HG03175 (cell line): ENCODE results near the gene PTP4A2.
"Not testable (repeated sequence)": the region's sequence is repeated elsewhere in the genome, so short reads cannot be mapped to it uniquely, and the experiment has no call there.

Source experiments
- ATAC-seq: cut with Tn5 transposase; IDR thresholded peaks from one replicate; pipeline ENCODE4 v1.9.1; 2021; ENCODE audit warnings: mild to moderate bottlenecking, moderate library complexity; ENCODE audit not compliant: unreplicated experiment

Gene PTP4A2

GRCh38 chr1:31926252-31926651 lies 11.9 kb downstream of the PTP4A2 start:
- no peak for ATAC-seq

GRCh38 chr1:31925824-31926223 lies 12.3 kb downstream of the PTP4A2 start:
- ATAC-seq = not testable (repeated sequence)

DNA sequence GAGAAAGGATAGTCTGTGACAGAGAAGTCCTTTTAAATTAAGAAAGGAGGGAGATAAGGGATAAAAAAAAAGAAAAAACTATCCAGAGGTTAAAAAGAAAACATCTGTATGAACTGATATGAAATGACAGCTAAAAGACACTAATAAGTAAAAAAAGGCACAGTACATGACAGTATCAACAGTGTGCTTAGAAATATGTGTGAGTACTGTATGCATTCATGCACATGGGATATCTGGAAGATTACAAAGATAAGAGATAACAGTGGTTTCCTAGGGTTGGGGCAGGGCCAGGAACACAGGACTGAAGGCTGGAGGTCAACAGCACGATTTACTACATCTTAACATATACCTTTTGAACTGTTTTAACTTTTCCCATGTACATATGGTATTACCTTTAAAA lies 13.3 kb downstream of the PTP4A2 start:
- no peak for ATAC-seq

DNA sequence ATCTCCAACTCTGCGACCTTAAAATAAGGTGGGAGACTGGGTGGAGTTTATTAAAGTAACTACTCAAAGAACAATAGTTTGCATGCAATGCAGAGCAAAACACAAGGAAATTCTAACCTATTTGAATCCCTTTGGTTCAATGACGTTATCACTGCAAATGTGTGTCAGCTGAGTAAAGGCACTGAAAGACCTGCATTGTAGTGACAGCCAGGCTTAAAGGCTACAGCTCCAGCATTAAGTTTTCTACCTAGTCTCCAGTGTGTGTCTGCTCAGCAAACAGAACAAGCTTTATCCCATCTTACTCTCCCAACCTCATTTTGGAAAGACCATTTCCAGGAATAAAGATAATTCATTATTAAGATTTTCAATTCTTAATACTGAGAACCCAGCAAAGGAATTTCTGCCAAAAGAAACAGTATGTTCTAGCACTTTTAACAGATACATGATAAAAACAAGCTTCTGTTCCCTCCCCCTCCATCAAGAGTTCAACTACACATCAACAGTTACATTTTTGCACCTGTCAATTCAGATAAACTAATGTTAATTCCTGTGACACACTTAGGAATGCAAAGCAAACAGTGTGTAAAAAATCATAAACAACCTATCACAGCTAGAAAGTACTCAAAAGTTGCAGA lies 14.2 kb downstream of the PTP4A2 start:
- ATAC-seq = no peak

DNA sequence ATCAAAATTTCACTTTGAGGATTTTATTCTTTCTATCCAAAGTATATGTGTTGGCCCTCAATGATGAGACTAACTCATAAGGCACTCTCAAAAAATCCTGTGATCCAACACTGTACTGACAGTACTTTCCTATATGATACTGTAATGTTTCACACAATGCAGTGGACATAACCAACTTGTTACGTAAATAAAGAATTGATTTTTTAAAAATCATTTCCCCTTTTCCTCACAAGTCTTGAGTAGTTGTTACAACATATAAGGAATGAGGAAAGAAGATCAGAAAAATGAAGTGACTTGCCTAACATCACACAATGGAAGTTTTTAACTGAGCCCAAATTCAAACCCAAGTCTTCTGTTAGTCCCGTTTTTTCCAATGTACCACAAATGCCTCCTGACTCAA lies 17.2 kb downstream of the PTP4A2 start:
- no peak for ATAC-seq

GRCh38 chr1:31919591-31919990 lies 18.6 kb downstream of the PTP4A2 start:
- ATAC-seq = no peak

DNA sequence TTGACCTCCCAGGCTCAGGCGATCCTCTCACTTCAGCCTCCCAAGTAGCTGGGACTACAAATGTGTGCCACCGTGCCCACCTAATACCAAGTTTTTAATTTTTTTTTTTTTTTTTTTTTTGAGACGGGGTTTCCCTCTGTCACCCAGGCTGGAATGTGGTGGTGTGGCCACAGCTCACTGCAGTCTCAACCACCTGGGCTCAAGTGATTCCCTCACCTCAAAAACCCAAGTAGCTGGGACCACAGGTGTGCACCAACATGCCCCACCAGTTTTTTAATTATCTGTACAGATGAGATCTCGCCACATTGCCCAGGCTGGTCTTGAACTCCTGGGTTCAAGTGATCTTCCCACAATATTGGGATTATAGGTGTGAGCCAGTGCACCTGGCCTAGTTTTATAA lies 22.7 kb downstream of the PTP4A2 start:
- no peak for ATAC-seq

- ATAC-seq = no peak
Measured at GRCh38 chr1:31913968-31914367, 24.2 kb downstream of the PTP4A2 start.

DNA sequence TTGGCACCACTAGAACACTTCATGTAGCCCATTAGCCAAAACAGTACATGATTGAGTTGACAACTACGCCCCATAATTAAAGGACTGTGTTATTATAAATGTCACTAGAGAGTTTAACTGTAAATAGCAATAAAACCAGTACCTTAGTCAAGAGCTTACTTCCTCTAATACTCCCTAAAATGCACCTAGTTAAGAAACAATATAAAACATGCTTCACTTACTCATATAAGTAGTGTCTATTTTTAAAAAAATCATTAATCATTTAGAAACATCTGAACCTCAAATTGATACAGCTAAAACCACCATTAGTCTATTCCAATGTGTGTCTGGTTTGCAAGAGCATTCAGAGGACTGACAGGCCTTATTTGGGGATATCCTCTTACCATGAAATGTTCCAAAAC lies 25.3 kb downstream of the PTP4A2 start:
- no peak for ATAC-seq

- ATAC-seq = no peak
Measured at GRCh38 chr1:31911994-31912780, 26.0 kb downstream of the PTP4A2 start.

DNA sequence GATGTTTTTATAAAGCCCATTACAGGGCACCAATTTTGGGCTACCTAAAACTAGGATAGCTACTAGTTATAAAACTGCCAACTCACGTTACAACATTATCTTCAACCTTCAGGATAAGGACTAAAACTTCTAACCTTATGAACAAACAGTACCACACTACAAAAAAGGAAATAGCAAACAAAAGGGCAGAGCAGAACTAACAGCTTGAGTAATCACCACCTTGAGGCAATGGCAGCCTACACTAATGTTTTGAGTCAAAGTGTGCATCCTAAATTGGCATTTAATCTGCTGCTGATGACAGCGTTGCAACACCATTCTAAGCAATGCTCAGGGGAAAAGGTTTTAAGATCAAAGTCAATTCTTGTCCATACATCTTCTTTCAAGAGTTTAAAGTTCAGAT lies 27.2 kb downstream of the PTP4A2 start:
- no peak for ATAC-seq

- ATAC-seq = no peak
Measured at GRCh38 chr1:31909691-31910090, 28.5 kb downstream of the PTP4A2 start.

DNA sequence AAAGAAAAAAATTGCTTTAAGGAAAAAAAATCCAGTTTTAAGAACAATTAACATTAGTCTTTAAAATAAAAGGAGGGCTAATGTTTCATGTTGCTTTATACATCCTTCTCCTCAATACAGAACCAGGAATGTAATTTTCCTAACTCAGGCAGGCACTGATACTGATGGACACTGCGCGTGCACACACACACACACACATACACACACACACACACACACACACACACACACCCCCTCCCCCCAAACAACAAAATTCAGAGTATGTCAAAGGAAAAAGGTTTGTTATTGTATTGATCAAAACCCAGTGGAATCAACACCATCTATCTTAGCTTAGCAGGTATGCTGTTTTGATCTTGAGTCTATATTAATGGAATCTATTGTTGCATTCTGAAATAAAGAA lies 31.6 kb downstream of the PTP4A2 start:
- no peak for ATAC-seq

GRCh38 chr1:31905681-31906080 lies 32.5 kb downstream of the PTP4A2 start:
- no peak for ATAC-seq

DNA sequence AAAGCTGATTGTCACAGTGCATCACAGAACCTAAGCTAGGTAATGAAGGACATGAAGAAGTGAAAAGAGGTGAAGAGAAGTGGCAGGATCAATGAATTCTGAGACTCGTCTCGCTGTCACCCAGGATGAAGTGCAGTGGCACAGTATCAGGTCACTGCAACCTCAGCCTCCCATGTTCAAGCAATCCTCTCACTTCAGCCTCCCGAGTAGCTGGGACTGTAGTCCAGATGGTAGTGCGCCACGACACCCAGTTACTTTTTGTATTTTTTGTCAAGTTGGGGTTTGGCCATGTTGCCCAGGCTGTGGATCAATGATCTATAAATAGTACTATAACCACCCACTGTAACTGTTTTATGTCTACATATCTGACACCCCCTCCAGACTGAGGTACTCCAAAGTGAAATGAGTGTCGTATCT lies 33.1 kb downstream of the PTP4A2 start:
- no peak for ATAC-seq

- ATAC-seq = no peak
Measured at GRCh38 chr1:31904339-31905092, 33.7 kb downstream of the PTP4A2 start.

DNA sequence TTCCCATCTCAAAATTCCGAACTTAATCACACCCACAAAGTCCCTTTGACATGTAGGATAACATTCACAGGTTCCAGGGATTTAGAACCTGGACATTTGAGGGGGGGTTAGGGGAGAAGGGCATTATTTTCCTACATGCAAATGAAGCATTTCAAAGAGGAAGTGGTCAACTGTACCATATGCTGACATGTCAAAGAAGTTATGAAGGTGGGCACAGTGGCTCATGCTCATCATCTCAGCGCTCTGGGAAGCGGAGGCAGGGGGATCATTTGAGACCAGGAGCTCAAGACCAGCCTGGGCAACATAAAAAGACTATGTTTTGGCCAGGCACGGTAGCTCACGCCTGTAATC lies 35.7 kb downstream of the PTP4A2 start:
- ATAC-seq = no peak

DNA sequence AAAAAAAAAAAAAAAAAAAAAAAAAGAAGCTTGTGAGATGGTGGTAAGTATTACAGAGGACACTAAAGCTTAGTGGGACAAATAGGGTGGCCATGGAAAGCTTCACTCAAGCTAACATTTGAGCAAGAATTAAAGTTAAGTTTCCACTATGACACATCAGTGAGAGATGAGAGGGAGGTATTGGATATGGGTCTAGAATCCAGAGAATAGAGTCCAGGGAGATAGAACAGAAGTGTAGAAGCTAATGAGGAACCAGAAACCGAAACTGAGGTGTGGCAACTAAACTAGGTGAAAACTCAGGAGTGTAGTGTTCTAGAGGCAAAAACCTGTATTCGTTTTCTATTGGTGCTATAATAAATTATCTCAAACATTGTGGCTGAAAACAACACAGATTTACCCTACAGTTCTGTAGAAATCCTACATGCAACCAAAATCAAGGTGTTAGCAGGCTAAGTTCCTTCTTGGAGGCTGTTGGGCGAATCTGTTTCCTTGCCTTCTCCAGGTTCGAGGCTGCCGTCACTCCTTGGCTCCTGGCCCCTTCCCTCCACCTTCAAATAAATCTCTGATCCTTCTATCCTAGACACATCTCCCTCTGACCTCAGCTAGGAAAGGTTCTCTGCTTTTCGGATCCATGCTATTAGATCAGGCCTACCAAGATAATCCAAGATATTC lies 36.2 kb downstream of the PTP4A2 start:
- ATAC-seq = no peak

GRCh38 chr1:31900790-31901189 lies 37.4 kb downstream of the PTP4A2 start:
- ATAC-seq = no peak

GRCh38 chr1:31897526-31898100 lies 40.6 kb downstream of the PTP4A2 start:
- ATAC-seq = no peak
